K562 (cell line): Measurements from ENCODE around the gene APOC1. TPM values are rescaled to one million over a fixed set of nuclear protein-coding genes. Genes with fewer than 3 reads are reported as not detected.

Experiments used
- CAMTA2 ChIP-seq: fragments of 250-450 bp; sonication (Bioruptor Pico); conservative IDR thresholded peaks from 2 replicates; pipeline ENCODE4 v1.5.1; 2022
- GTF2E2 ChIP-seq: fragments of 200-800 bp; sonication (Bioruptor generic); IDR thresholded peaks from 2 replicates; pipeline ENCODE4 v1.6.1; 2016; ENCODE audit warnings: missing genetic modification characterization, missing compliant biosample characterization
- KHSRP ChIP-seq: fragments of 450-650 bp; IDR thresholded peaks from 2 replicates; pipeline ENCODE4 v1.6.1; 2017
- KLF6 ChIP-seq: fragments of 250-450 bp; sonication (Bioruptor Pico); IDR thresholded peaks from 2 replicates; pipeline ENCODE4 v1.4.0; 2020; ENCODE audit warnings: mild to moderate bottlenecking, moderate library complexity, borderline replicate concordance
- MTA3 ChIP-seq: fragments of 450-650 bp; formaldehyde crosslinking; IDR thresholded peaks from 2 replicates; pipeline ENCODE4 v1.6.1; 2017; ENCODE audit warnings: mild to moderate bottlenecking, borderline replicate concordance
- NEUROD1 ChIP-seq: fragments of 150-350 bp; IDR thresholded peaks from 2 replicates; pipeline ENCODE4 v1.6.1; 2014; ENCODE audit warnings: borderline replicate concordance, low read length, low read depth; ENCODE audit not compliant: partially characterized antibody
- NR0B1 ChIP-seq: fragments of 450-650 bp; IDR thresholded peaks from one replicate; pipeline ENCODE4 v1.6.1; 2018; ENCODE audit warnings: mild to moderate bottlenecking, moderate library complexity; ENCODE audit not compliant: partially characterized antibody
- NR2C1 ChIP-seq, 2 experiments: fragments of 450-650 bp; IDR thresholded peaks; 2 replicates each; pipeline ENCODE4 v1.6.1; 2017; ENCODE audit warnings: mild to moderate bottlenecking in 2 of 2, antibody characterized with exemption in 1 of 2, inconsistent platforms in 1 of 2, missing compliant biosample characterization in 1 of 2, missing genetic modification characterization in 1 of 2
- NR3C1 ChIP-seq: sonication (generic); formaldehyde crosslinking; IDR thresholded peaks from 2 replicates; pipeline ENCODE4 v1.8.1; 2022; ENCODE audit warnings: missing genetic modification reagents
- TAF9B ChIP-seq: fragments of 450-650 bp; IDR thresholded peaks from 2 replicates; pipeline ENCODE4 v1.6.1; 2018; ENCODE audit warnings: mild to moderate bottlenecking; ENCODE audit not compliant: partially characterized antibody
- ZNF121 ChIP-seq: sonication (generic); formaldehyde crosslinking; conservative IDR thresholded peaks from 2 replicates; pipeline ENCODE4 v1.8.0; 2022; ENCODE audit warnings: missing genetic modification reagents
- ZNF589 ChIP-seq: fragments of 200-800 bp; sonication (Bioruptor generic); IDR thresholded peaks from 2 replicates; pipeline ENCODE4 v1.6.1; 2016; ENCODE audit warnings: low read depth, missing genetic modification characterization, missing compliant biosample characterization
- ZSCAN32 ChIP-seq: fragments of 450-650 bp; formaldehyde crosslinking; IDR thresholded peaks from 2 replicates; pipeline ENCODE4 v1.4.0; 2020; ENCODE audit warnings: mild to moderate bottlenecking, moderate library complexity
- polyA plus RNA-seq, 8 experiments: library from polyadenylated mRNA; depleted of rRNA in 4 of 8; stranded (reverse) in 5 of 8; unstranded in 3 of 8; fragments of >200 nt; fragmentation: Nextera tagmentation in 2 of 8; fragmentation: Illumina TruSeq in 1 of 8; extraction: Ambion mirVana in 2 of 8; extraction: Trizol in 1 of 8; gene quantifications; 2 replicates each; pipeline versions ENCODE4 v1.2.1 to v1.2.3, GENCODE V29; 2011 to 2014; ENCODE audit warnings: inconsistent platforms in 1 of 8, missing spikeins in 1 of 8
- total RNA-seq, 7 experiments: library from RNA; depleted of rRNA in 6 of 7; stranded (reverse); fragments of >200 nt in 6 of 7; fragmentation: Illumina TruSeq in 2 of 7; extraction: Trizol in 2 of 7; gene quantifications; 2 replicates each; pipeline versions ENCODE4 v1.2.1 to v1.2.3, GENCODE V29; 2011 to 2021; ENCODE audit warnings: low replicate concordance in 1 of 7
- TF ChIP-seq, protein P1 (sequence below): fragments of 150-350 bp; conservative IDR thresholded peaks from 2 replicates; pipeline ENCODE4 v1.6.1; 2014; ENCODE audit warnings: low read length
- TF ChIP-seq, protein P2 (sequence below): sonication (generic); formaldehyde crosslinking; IDR thresholded peaks from 2 replicates; pipeline ENCODE4 v1.8.0; 2023; ENCODE audit warnings: missing genetic modification reagents, mild to moderate bottlenecking, borderline replicate concordance
- TF ChIP-seq, protein P3 (sequence below): sonication (generic); formaldehyde crosslinking; IDR thresholded peaks from 2 replicates; pipeline ENCODE4 v1.8.1; 2023; ENCODE audit warnings: mild to moderate bottlenecking, missing genetic modification reagents

Gene APOC1
- total and polyA plus RNA-seq, 9 of the 15 experiments (the other 6 are each of a cell fraction or from before 2014, with no cell fraction given): 115 to 408 (median 220) TPM

- TF ChIP-seq, protein P1, sequence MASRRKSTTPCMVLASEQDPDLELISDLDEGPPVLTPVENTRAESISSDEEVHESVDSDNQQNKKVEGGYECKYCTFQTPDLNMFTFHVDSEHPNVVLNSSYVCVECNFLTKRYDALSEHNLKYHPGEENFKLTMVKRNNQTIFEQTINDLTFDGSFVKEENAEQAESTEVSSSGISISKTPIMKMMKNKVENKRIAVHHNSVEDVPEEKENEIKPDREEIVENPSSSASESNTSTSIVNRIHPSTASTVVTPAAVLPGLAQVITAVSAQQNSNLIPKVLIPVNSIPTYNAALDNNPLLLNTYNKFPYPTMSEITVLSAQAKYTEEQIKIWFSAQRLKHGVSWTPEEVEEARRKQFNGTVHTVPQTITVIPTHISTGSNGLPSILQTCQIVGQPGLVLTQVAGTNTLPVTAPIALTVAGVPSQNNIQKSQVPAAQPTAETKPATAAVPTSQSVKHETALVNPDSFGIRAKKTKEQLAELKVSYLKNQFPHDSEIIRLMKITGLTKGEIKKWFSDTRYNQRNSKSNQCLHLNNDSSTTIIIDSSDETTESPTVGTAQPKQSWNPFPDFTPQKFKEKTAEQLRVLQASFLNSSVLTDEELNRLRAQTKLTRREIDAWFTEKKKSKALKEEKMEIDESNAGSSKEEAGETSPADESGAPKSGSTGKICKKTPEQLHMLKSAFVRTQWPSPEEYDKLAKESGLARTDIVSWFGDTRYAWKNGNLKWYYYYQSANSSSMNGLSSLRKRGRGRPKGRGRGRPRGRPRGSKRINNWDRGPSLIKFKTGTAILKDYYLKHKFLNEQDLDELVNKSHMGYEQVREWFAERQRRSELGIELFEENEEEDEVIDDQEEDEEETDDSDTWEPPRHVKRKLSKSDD: no peak
- TF ChIP-seq ZSCAN32 (CRISPR knock-in tag): no peak
- TF ChIP-seq KLF6 (CRISPR knock-in tag): no peak
- peak; percentile 100 for TF ChIP-seq MTA3
- no peak for TF ChIP-seq ZNF121 (CRISPR knock-in tag)
- TF ChIP-seq GTF2E2 (tag): no peak
- TF ChIP-seq, protein P2, sequence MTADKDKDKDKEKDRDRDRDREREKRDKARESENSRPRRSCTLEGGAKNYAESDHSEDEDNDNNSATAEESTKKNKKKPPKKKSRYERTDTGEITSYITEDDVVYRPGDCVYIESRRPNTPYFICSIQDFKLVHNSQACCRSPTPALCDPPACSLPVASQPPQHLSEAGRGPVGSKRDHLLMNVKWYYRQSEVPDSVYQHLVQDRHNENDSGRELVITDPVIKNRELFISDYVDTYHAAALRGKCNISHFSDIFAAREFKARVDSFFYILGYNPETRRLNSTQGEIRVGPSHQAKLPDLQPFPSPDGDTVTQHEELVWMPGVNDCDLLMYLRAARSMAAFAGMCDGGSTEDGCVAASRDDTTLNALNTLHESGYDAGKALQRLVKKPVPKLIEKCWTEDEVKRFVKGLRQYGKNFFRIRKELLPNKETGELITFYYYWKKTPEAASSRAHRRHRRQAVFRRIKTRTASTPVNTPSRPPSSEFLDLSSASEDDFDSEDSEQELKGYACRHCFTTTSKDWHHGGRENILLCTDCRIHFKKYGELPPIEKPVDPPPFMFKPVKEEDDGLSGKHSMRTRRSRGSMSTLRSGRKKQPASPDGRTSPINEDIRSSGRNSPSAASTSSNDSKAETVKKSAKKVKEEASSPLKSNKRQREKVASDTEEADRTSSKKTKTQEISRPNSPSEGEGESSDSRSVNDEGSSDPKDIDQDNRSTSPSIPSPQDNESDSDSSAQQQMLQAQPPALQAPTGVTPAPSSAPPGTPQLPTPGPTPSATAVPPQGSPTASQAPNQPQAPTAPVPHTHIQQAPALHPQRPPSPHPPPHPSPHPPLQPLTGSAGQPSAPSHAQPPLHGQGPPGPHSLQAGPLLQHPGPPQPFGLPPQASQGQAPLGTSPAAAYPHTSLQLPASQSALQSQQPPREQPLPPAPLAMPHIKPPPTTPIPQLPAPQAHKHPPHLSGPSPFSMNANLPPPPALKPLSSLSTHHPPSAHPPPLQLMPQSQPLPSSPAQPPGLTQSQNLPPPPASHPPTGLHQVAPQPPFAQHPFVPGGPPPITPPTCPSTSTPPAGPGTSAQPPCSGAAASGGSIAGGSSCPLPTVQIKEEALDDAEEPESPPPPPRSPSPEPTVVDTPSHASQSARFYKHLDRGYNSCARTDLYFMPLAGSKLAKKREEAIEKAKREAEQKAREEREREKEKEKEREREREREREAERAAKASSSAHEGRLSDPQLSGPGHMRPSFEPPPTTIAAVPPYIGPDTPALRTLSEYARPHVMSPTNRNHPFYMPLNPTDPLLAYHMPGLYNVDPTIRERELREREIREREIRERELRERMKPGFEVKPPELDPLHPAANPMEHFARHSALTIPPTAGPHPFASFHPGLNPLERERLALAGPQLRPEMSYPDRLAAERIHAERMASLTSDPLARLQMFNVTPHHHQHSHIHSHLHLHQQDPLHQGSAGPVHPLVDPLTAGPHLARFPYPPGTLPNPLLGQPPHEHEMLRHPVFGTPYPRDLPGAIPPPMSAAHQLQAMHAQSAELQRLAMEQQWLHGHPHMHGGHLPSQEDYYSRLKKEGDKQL (CRISPR knock-in tag): no peak
- no peak for TF ChIP-seq ZNF589 (CRISPR knock-in tag)
- TF ChIP-seq NR0B1: no peak
- TF ChIP-seq, protein P3, sequence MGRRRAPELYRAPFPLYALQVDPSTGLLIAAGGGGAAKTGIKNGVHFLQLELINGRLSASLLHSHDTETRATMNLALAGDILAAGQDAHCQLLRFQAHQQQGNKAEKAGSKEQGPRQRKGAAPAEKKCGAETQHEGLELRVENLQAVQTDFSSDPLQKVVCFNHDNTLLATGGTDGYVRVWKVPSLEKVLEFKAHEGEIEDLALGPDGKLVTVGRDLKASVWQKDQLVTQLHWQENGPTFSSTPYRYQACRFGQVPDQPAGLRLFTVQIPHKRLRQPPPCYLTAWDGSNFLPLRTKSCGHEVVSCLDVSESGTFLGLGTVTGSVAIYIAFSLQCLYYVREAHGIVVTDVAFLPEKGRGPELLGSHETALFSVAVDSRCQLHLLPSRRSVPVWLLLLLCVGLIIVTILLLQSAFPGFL (CRISPR knock-in tag): no peak
- no peak for TF ChIP-seq NR3C1 (CRISPR knock-in tag)
- TF ChIP-seq KHSRP: no peak
- peak; percentile 57; the same call in 1 of the 2 replicates for TF ChIP-seq NR2C1 (IDR thresholded peaks at IDR 0.05)
- TF ChIP-seq NR2C1 (tag; IDR thresholded peaks at IDR 0.05): peak; percentile 33; the same call in 1 of the 2 replicates
- peak; percentile 75 for TF ChIP-seq NEUROD1
- no peak for TF ChIP-seq CAMTA2 (CRISPR knock-in tag)
- peak; percentile 81 for TF ChIP-seq TAF9B
Observed at GRCh38 chr19:44954649-44955504, 40.5 kb downstream of the APOC1 start, which contains the start of gene CLPTM1 (continued).
